Lower lobe of right lung (tissue), 2 donors: ENCODE data around the gene RIPK3. TPM values are rescaled to one million over a fixed set of nuclear protein-coding genes. Genes with fewer than 3 reads are reported as not detected.

Experiments used
- ATAC-seq, 2 donors: fragments of 200-7000 bp; cut with Tn5 transposase; one replicate each; pipeline ENCODE4 v1.9.1; 2020 to 2022; ENCODE audit warnings: mild to moderate bottlenecking in 2 of 2, moderate library complexity in 2 of 2
- DNase-seq: peaks from one replicate; pipeline ENCODE4 v3.0.0-alpha.2; 2020
- H3K27ac ChIP-seq: fragments of 200-600 bp; one replicate; pipeline ENCODE4 v1.8.0; 2022
- H3K27me3 ChIP-seq: fragments of 200-600 bp; one replicate; pipeline ENCODE4 v1.8.0; 2022; ENCODE audit warnings: low read depth
- H3K36me3 ChIP-seq: fragments of 200-600 bp; one replicate; pipeline ENCODE4 v1.8.0; 2022; ENCODE audit warnings: mild to moderate bottlenecking
- H3K4me1 ChIP-seq: fragments of 200-600 bp; one replicate; pipeline ENCODE4 v1.8.0; 2022
- H3K4me3 ChIP-seq: fragments of 200-600 bp; one replicate; pipeline ENCODE4 v1.8.0; 2022; ENCODE audit warnings: mild to moderate bottlenecking
- H3K9me3 ChIP-seq: fragments of 200-600 bp; one replicate; pipeline ENCODE4 v1.8.0; 2022
- CTCF ChIP-seq: fragments of 200-600 bp; IDR thresholded peaks from one replicate; pipeline ENCODE4 v1.8.0; 2022; ENCODE audit warnings: antibody characterized with exemption, mild to moderate bottlenecking
- intact Hi-C: fragments of 100-400 bp; cut with DNase I; formaldehyde crosslinking; loops from one replicate; pipeline ENCODE4 v1.11.0; 2022
- total RNA-seq: library from RNA; stranded (reverse); fragmentation: NEBNext Ultra II Directional; extraction: Animal tissue kit (Norgen Biotek cat#: 25700); gene quantifications from one replicate; pipeline ENCODE4 v1.2.1, GENCODE V29; 2021
- donor health status: DM: no; HTN: yes; CAD: no; lungs with severe emphysema.

The RIPK3 gene
- total RNA-seq, 1 donor from 2014 or later: 27.9 TPM

GRCh38 chr14:24368562-24369252 lies 28.9 kb upstream of the RIPK3 start:
- H3K36me3 ChIP-seq: peaks cover 1% of the 10 kb centered on the region
- peak overlapping the region; percentile 54 for H3K4me3 ChIP-seq
- peaks cover 17% of the 10 kb centered on the region for H3K27me3 ChIP-seq
- intact Hi-C loops: loop anchor here (10.0 kb wide), 1 partner anchor 46 kb away; no protein-coding TSS in a partner anchor
- H3K9me3 ChIP-seq: no peaks in the 10 kb centered on the region
- H3K27ac ChIP-seq: peak overlapping the region; percentile 75
- ATAC-seq: peak in 1 of 2 donors; percentile 0
- DNase-seq: peak; percentile 57
- peaks cover 31% of the 10 kb centered on the region for H3K4me1 ChIP-seq
- no peak for TF ChIP-seq CTCF

- intact Hi-C loops: loop anchor here (10.0 kb wide), 1 partner anchor 47 kb away; no protein-coding TSS in a partner anchor
- H3K4me1 ChIP-seq: peaks cover 31% of the 10 kb centered on the region
- DNase-seq: no peak
Measured at GRCh38 chr14:24368212-24368561, 28.4 kb upstream of the RIPK3 start.

GRCh38 chr14:24367514-24368211 lies 27.9 kb upstream of the RIPK3 start, which contains the start of gene NFATC4:
NFATC4 (plus strand) TSS chr14:24368184; CDS start chr14:24368341, 157 bp downstream.
- intact Hi-C loops: loop anchor here (10.0 kb wide), 1 partner anchor 47 kb away; no protein-coding TSS in a partner anchor
- peak within 1 kb of the TSS; percentile 85 for H3K27ac ChIP-seq
- H3K9me3 ChIP-seq: no peaks in the 10 kb centered on the region
- peaks cover 31% of the 10 kb centered on the region for H3K4me1 ChIP-seq
- DNase-seq: peak; percentile 63
- peak within 1 kb of the TSS; percentile 54 for H3K4me3 ChIP-seq
- peaks cover 17% of the 10 kb centered on the region for H3K27me3 ChIP-seq
- ATAC-seq: peak; percentile 23 to 42
- no peak for TF ChIP-seq CTCF
- H3K36me3 ChIP-seq: no peaks in the 10 kb centered on the region

More at GRCh38 chr14:24368212-24368561, 28.4 kb upstream of the RIPK3 start:
- H3K27me3 ChIP-seq: peaks cover 17% of the 10 kb centered on the region
- TF ChIP-seq CTCF: no peak
- H3K4me3 ChIP-seq: peak overlapping the region; percentile 54
- no peaks in the 10 kb centered on the region for H3K9me3 ChIP-seq
- no peaks in the 10 kb centered on the region for H3K36me3 ChIP-seq
- ATAC-seq: no peak
- H3K27ac ChIP-seq: peak overlapping the region; percentile 75

- no peak for TF ChIP-seq CTCF
- intact Hi-C loops: loop anchor here (10.0 kb wide), 1 partner anchor 48 kb away; no protein-coding TSS in a partner anchor
- H3K9me3 ChIP-seq: no peaks in the 10 kb centered on the region
- peaks cover 17% of the 10 kb centered on the region for H3K27me3 ChIP-seq
- no peaks in the 10 kb centered on the region for H3K36me3 ChIP-seq
- ATAC-seq: peak; percentile 91 to 92
- H3K27ac ChIP-seq: peak overlapping the region; percentile 85
- peak overlapping the region; percentile 54 for H3K4me3 ChIP-seq
- peak; percentile 94 for DNase-seq
- peaks cover 31% of the 10 kb centered on the region for H3K4me1 ChIP-seq
Measured at GRCh38 chr14:24366721-24367513, 27.1 kb upstream of the RIPK3 start.

GRCh38 chr14:24366413-24366720 lies 26.6 kb upstream of the RIPK3 start:
- intact Hi-C loops: loop anchor here (10.0 kb wide), 1 partner anchor 48 kb away; no protein-coding TSS in a partner anchor

More at GRCh38 chr14:24366413-24366720, 26.6 kb upstream of the RIPK3 start:
- DNase-seq (no peak), ATAC-seq (no peak)
- Histone ChIP-seq H3K4me3 (peak overlapping the region; percentile 54), H3K27ac (peak overlapping the region; percentile 85), H3K36me3 (no peaks in the 10 kb centered on the region), H3K4me1 (peaks cover 31% of the 10 kb centered on the region), H3K27me3 (peaks cover 17% of the 10 kb centered on the region), H3K9me3 (no peaks in the 10 kb centered on the region)
- no peak for TF ChIP-seq CTCF
